Loucy (cell line): ENCODE measurements around the gene CEBPB.

Experiments
- H2AFZ ChIP-seq: fragments of 200-600 bp; sonication (generic); 2 replicates; pipeline ENCODE4 v1.6.0; 2016; ENCODE audit warnings: antibody characterized with exemption, mild to moderate bottlenecking, low read length, moderate library complexity
- H3F3A ChIP-seq: fragments of 200-600 bp; 2 replicates; pipeline ENCODE4 v1.6.0; 2016; ENCODE audit warnings: antibody characterized with exemption, low read depth, mild to moderate bottlenecking
- H3K27me3 ChIP-seq: fragments of 200-600 bp; sonication (generic); 2 replicates; pipeline ENCODE4 v1.6.1; 2014; ENCODE audit warnings: low read length, mild to moderate bottlenecking; ENCODE audit not compliant: insufficient read depth, poor library complexity, severe bottlenecking
- H3K36me3 ChIP-seq: fragments of 200-600 bp; sonication (generic); 2 replicates; pipeline ENCODE4 v1.6.1; 2016; ENCODE audit warnings: low read length; ENCODE audit not compliant: insufficient read depth
- H3K4me1 ChIP-seq: fragments of 200-600 bp; sonication (generic); 2 replicates; pipeline ENCODE4 v1.5.1; 2014; ENCODE audit warnings: low read length, mild to moderate bottlenecking; ENCODE audit not compliant: insufficient read depth, poor library complexity, severe bottlenecking
- H3K4me2 ChIP-seq: fragments of 200-600 bp; sonication (generic); 2 replicates; pipeline ENCODE4 v1.6.0; 2014; ENCODE audit warnings: antibody characterized with exemption, low read length, low read depth, mild to moderate bottlenecking; ENCODE audit not compliant: poor library complexity, severe bottlenecking
- H3K4me3 ChIP-seq: fragments of 200-600 bp; sonication (generic); 2 replicates; pipeline ENCODE4 v1.5.1; 2014; ENCODE audit warnings: low read length, mild to moderate bottlenecking, mixed read lengths; ENCODE audit not compliant: poor library complexity, severe bottlenecking
- H3K79me2 ChIP-seq: fragments of 200-600 bp; sonication (generic); 2 replicates; pipeline ENCODE4 v1.6.1; 2014; ENCODE audit warnings: low read length; ENCODE audit not compliant: insufficient read depth
- H3K9ac ChIP-seq: fragments of 200-600 bp; sonication (generic); 2 replicates; pipeline ENCODE4 v1.6.0; 2014; ENCODE audit warnings: mild to moderate bottlenecking, low read depth, low read length, moderate library complexity; ENCODE audit not compliant: poor library complexity, severe bottlenecking
- H3K9me2 ChIP-seq: fragments of 200-600 bp; sonication (generic); replicated peaks from 2 replicates; pipeline ENCODE4 v1.6.1; 2016; ENCODE audit warnings: low read depth, low read length, mixed read lengths
- H3K9me3 ChIP-seq: fragments of 200-600 bp; sonication (generic); 2 replicates; pipeline ENCODE4 v1.6.1; 2014; ENCODE audit warnings: mild to moderate bottlenecking, antibody characterized with exemption, low read length, low read depth; ENCODE audit not compliant: insufficient read depth
- H4K20me1 ChIP-seq: fragments of 200-600 bp; sonication (generic); 2 replicates; pipeline ENCODE4 v1.6.0; 2014; ENCODE audit warnings: antibody characterized with exemption, low read length, mild to moderate bottlenecking; ENCODE audit not compliant: insufficient read depth, poor library complexity, severe bottlenecking
- EZH2phosphoT487 ChIP-seq: fragments of 200-600 bp; IDR thresholded peaks from 2 replicates; pipeline ENCODE4 v1.6.1; 2018; ENCODE audit warnings: antibody characterized with exemption, mild to moderate bottlenecking, moderate library complexity, borderline replicate concordance
- TF ChIP-seq, protein P1 (sequence below): fragments of 200-600 bp; sonication (generic); conservative IDR thresholded peaks from 2 replicates; pipeline ENCODE4 v1.5.1; 2014; ENCODE audit warnings: mild to moderate bottlenecking, antibody characterized with exemption, low read length

CEBPB gene

DNA sequence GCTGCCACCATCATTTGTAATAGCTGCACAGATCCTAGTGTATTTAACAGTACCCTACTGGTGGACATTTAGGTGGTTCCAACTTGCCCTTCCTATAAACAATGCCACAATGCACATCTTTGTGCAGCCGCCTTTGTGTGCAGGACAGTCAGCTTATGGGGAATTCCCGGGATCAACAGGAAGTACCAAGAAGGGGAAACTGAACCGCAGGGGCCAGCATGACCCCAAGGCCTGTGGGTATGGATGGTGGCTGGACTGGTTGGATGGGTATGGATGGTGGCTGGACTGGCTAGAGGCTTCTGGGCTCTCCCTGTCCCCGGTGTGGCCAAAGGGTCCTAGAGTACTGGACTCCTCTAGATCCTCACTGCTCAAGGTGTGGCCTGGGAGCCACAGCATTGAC, 46.7 kb downstream of the CEBPB start:
- Histone ChIP-seq H3K9ac (no peak overlapping the region), H3K36me3 (no peaks in the 10 kb centered on the region), H4K20me1 (no peaks in the 10 kb centered on the region), H3K4me2 (no peak overlapping the region), H3F3A (no peaks in the 10 kb centered on the region), H3K27me3 (no peaks in the 10 kb centered on the region), H3K9me2 (no peaks in the 10 kb centered on the region), H3K9me3 (no peaks in the 10 kb centered on the region), H3K4me1 (no peaks in the 10 kb centered on the region), H2AFZ (no peak overlapping the region), H3K4me3 (no peak overlapping the region), H3K79me2 (no peaks in the 10 kb centered on the region)
- TF ChIP-seq, protein P1, sequence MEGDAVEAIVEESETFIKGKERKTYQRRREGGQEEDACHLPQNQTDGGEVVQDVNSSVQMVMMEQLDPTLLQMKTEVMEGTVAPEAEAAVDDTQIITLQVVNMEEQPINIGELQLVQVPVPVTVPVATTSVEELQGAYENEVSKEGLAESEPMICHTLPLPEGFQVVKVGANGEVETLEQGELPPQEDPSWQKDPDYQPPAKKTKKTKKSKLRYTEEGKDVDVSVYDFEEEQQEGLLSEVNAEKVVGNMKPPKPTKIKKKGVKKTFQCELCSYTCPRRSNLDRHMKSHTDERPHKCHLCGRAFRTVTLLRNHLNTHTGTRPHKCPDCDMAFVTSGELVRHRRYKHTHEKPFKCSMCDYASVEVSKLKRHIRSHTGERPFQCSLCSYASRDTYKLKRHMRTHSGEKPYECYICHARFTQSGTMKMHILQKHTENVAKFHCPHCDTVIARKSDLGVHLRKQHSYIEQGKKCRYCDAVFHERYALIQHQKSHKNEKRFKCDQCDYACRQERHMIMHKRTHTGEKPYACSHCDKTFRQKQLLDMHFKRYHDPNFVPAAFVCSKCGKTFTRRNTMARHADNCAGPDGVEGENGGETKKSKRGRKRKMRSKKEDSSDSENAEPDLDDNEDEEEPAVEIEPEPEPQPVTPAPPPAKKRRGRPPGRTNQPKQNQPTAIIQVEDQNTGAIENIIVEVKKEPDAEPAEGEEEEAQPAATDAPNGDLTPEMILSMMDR = no peak
- TF ChIP-seq EZH2phosphoT487 = no peak

DNA sequence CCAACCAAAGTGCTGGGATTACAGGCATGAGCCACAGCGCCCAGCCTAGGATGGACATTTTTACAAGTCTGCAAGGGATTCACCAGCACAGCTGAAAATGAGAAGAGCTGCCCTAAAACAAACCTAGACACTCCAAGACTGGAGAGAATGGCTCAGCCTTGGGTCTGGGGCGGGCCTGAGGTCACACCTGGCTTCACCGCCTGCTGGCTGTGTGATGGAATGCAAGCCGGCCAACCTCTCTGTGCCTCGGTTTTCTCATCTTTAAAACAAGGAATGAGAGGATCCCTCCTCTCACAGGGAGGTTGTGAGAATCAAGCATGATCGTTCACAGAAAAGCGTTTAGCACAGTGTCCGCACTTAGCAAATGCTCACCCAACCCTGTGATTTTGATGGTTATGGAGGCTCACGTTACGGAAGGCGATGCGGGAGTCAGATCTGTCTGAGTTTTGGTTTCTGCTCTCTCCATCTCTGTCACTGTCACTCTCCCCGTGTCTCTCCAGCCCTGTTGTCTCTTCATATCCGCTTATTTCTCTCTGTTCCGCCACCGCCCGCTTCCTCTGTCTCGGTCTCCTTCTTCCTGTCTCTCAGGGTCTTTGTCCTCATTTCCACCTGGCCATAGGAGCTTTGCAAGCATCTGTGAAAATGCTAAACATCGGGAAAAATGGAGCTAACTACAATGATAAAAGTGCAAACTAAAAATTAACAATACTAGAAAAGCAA, 47.6 kb downstream of the CEBPB start:
- Histone ChIP-seq H4K20me1 (no peaks in the 10 kb centered on the region), H3K9me3 (no peaks in the 10 kb centered on the region), H3K9ac (no peak overlapping the region), H3F3A (no peaks in the 10 kb centered on the region), H3K4me3 (no peak overlapping the region), H3K9me2 (no peaks in the 10 kb centered on the region), H3K27me3 (no peaks in the 10 kb centered on the region), H3K4me1 (no peaks in the 10 kb centered on the region), H3K79me2 (no peaks in the 10 kb centered on the region), H3K4me2 (no peak overlapping the region), H2AFZ (no peak overlapping the region), H3K36me3 (no peaks in the 10 kb centered on the region)
- no peak for TF ChIP-seq EZH2phosphoT487
- TF ChIP-seq, protein P1 = no peak

DNA sequence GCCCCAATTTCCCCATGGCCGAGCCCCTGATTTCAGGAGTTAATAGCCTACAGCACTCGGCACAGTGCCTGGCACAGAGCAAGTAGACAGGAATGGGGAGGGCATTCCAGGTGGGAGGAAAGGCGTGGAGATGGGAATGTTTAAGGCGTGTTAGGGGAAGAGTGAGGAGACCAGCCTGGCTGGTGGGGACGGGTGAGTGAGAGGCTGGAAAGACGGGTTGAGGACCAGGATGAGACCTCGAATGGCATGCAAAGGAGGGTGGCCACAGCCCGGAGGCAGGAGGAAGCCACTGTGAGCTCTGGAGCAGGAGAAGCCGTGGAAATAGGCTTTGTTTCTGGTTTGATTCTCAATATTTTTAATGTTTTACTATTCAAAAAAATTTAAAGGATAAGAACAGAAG, 49.5 kb downstream of the CEBPB start:
- no peaks in the 10 kb centered on the region for H3K9me3 ChIP-seq
- no peak overlapping the region for H3K4me2 ChIP-seq
- H4K20me1 ChIP-seq = no peaks in the 10 kb centered on the region
- H3F3A ChIP-seq = no peaks in the 10 kb centered on the region
- TF ChIP-seq, protein P1 = no peak
- TF ChIP-seq EZH2phosphoT487 = no peak
- no peaks in the 10 kb centered on the region for H3K9me2 ChIP-seq
- no peaks in the 10 kb centered on the region for H3K4me1 ChIP-seq
- no peak overlapping the region for H3K4me3 ChIP-seq
- H3K79me2 ChIP-seq = no peaks in the 10 kb centered on the region
- no peaks in the 10 kb centered on the region for H3K27me3 ChIP-seq
- no peak overlapping the region for H2AFZ ChIP-seq
- H3K9ac ChIP-seq = no peak overlapping the region
- H3K36me3 ChIP-seq = no peaks in the 10 kb centered on the region
